ENCODE data around the gene TMEFF2.

Gene TMEFF2

GRCh38 chr2:192184349-192184748 lies 10.4 kb downstream of the TMEFF2 start:
- TF ChIP-seq, protein P1, sequence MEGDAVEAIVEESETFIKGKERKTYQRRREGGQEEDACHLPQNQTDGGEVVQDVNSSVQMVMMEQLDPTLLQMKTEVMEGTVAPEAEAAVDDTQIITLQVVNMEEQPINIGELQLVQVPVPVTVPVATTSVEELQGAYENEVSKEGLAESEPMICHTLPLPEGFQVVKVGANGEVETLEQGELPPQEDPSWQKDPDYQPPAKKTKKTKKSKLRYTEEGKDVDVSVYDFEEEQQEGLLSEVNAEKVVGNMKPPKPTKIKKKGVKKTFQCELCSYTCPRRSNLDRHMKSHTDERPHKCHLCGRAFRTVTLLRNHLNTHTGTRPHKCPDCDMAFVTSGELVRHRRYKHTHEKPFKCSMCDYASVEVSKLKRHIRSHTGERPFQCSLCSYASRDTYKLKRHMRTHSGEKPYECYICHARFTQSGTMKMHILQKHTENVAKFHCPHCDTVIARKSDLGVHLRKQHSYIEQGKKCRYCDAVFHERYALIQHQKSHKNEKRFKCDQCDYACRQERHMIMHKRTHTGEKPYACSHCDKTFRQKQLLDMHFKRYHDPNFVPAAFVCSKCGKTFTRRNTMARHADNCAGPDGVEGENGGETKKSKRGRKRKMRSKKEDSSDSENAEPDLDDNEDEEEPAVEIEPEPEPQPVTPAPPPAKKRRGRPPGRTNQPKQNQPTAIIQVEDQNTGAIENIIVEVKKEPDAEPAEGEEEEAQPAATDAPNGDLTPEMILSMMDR (IDR thresholded peaks at IDR 0.05; ENCODE audit: borderline replicate concordance, insufficient read depth, low read depth, low read length) = no peak
- H3K4me3 ChIP-seq (ENCODE audit: low read depth, low read length) = no peak overlapping the region

GRCh38 chr2:192183296-192183695 lies 11.4 kb downstream of the TMEFF2 start:
- no peak overlapping the region for H3K4me3 ChIP-seq (ENCODE audit: low read depth, low read length)
- TF ChIP-seq, protein P1 (IDR thresholded peaks at IDR 0.05; ENCODE audit: borderline replicate concordance, insufficient read depth, low read depth, low read length) = no peak

DNA sequence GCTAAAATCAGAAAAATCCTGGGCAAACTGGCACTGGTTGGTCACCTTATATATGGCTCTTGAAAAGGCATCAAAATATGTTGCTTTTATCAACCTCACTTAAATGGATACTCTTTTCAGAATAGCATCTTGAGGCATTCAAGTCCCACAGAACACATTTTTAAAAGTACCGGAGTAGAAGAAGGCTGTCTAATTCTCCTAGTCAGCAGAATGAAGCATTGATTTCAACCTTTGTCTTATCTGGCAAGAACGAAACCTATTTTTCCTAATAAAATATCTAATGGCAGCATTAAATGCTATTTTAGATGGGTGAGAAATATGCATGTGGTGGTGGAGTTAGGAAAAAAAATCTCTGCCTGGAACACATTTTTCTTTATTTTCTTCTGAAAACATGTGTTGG lies 27.8 kb downstream of the TMEFF2 start:
- TF ChIP-seq, protein P1 (IDR thresholded peaks at IDR 0.05; ENCODE audit: borderline replicate concordance, insufficient read depth, low read depth, low read length) = no peak
- no peak overlapping the region for H3K4me3 ChIP-seq (ENCODE audit: low read depth, low read length)

GRCh38 chr2:192165842-192166241 lies 28.9 kb downstream of the TMEFF2 start:
- H3K4me3 ChIP-seq (ENCODE audit: low read depth, low read length) = no peak overlapping the region

DNA sequence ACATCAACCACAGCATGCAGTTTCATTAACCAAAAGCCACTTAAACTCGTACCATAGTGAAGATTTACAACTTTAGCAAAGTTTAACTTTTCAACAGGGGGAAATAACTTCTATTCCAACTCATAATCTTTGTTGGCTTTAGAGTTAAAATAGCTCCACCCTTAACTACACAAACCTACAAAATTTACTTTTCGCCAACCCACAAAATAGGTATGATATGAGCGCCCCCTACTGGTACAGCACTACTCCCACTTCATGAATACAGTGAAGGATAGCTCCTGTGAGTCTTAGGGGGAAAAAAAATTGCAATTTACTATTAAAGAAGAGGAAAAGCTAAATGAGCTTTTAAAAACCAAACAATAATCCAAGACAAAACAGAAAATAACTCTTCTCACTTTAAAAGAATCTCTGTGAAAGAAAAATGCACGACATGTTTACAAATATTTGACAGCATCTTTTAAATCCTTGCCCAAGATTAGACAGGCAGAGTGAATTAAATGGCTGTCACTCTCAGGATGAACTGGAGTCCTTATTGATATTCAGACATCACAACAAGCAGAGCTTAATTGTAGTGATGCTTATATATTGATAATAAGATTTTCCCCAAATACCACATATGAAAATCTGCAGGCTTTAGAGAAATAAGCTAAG lies 32.2 kb downstream of the TMEFF2 start:
- TF ChIP-seq, protein P1 (IDR thresholded peaks at IDR 0.05; ENCODE audit: borderline replicate concordance, insufficient read depth, low read depth, low read length) = peak; percentile 69
- no peak overlapping the region for H3K4me3 ChIP-seq (ENCODE audit: low read depth, low read length)

More at GRCh38 chr2:192165842-192166241, 28.9 kb downstream of the TMEFF2 start:
- TF ChIP-seq, protein P1 (IDR thresholded peaks at IDR 0.05; ENCODE audit: borderline replicate concordance, insufficient read depth, low read depth, low read length) = no peak

- H3K4me3 ChIP-seq (ENCODE audit: low read depth, low read length) = no peak overlapping the region
- TF ChIP-seq, protein P1 (IDR thresholded peaks at IDR 0.05; ENCODE audit: borderline replicate concordance, insufficient read depth, low read depth, low read length) = no peak
Measured at GRCh38 chr2:192161656-192162290, 33.0 kb downstream of the TMEFF2 start.

- TF ChIP-seq, protein P1 (IDR thresholded peaks at IDR 0.05; ENCODE audit: borderline replicate concordance, insufficient read depth, low read depth, low read length) = no peak
- H3K4me3 ChIP-seq (ENCODE audit: low read depth, low read length) = no peak overlapping the region
Measured at GRCh38 chr2:192159736-192160135, 35.0 kb downstream of the TMEFF2 start.
